ENCODE measurements around the gene TMPRSS9.

DNA sequence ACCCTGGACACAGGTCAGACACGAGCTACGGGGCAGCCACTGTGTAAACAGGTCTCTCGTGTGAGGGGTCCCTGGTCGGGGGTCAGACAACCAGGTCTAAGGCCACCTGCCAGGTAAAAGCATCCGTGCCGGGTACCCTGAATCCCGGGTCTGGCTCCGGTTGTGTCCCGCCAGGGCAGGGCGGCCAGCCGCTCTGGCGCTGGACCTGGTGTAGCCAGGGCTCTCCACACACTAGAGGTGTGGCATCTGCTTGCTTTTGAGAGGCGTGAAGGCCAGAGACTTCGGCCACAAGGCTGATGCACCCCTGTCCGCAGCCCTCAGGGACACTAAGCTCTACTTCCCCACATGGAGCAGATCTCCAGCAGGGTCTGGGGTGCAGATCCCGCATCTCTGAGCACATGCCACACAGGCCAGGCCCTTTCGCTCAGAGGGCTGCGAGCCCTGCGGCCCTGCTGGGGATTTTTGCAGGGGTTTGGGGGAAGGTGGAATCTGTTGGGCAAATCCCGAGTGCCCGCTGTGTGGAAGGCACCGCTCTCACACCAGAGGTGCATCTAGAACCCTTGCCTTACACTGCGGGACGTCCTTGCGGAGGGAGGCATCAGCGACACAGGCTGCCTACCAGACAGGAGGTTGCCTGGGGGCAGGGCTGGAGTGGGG is 81.2 kb downstream of the TMPRSS9 start:
- TF ChIP-seq CTCF (conservative IDR thresholded peaks at IDR 0.05; ENCODE audit: low read length) (no peak), EZH2phosphoT487 (IDR thresholded peaks at IDR 0.05; ENCODE audit: borderline replicate concordance) (no peak)
